Measurements from ENCODE around the gene ADORA1.

Gene ADORA1

GRCh38 chr1:203156280-203156679 lies 28.8 kb downstream of the ADORA1 start:
- FAIRE-seq = no peak

GRCh38 chr1:203158423-203158822 lies 30.9 kb downstream of the ADORA1 start:
- FAIRE-seq (no peak), DNase-seq (ENCODE audit: low spot score) (no peak)

More at GRCh38 chr1:203156280-203156679, 28.8 kb downstream of the ADORA1 start:
- no peak for DNase-seq (ENCODE audit: low spot score)

GRCh38 chr1:203158960-203159665 lies 31.6 kb downstream of the ADORA1 start:
- FAIRE-seq (no peak), DNase-seq (ENCODE audit: low spot score) (no peak)

- no peak for DNase-seq (ENCODE audit: low spot score)
- FAIRE-seq = no peak
Observed at GRCh38 chr1:203159844-203160243, 32.3 kb downstream of the ADORA1 start.

- FAIRE-seq = no peak
- DNase-seq (ENCODE audit: low spot score) = no peak
Observed at GRCh38 chr1:203161175-203161574, 33.6 kb downstream of the ADORA1 start.

- FAIRE-seq (no peak), DNase-seq (ENCODE audit: low spot score) (no peak)
Observed at GRCh38 chr1:203161703-203162102, 34.2 kb downstream of the ADORA1 start.

GRCh38 chr1:203162403-203162802 lies 34.9 kb downstream of the ADORA1 start:
- DNase-seq (ENCODE audit: low spot score) (no peak), FAIRE-seq (no peak)

- FAIRE-seq (no peak), DNase-seq (ENCODE audit: low spot score) (no peak)
Observed at GRCh38 chr1:203163891-203164635, 36.5 kb downstream of the ADORA1 start.

GRCh38 chr1:203165101-203165799 lies 37.7 kb downstream of the ADORA1 start:
- FAIRE-seq = no peak

GRCh38 chr1:203165800-203166161 lies 38.3 kb downstream of the ADORA1 start:
- FAIRE-seq (no peak), DNase-seq (ENCODE audit: low spot score) (no peak)

More at GRCh38 chr1:203165101-203165799, 37.7 kb downstream of the ADORA1 start:
- DNase-seq (ENCODE audit: low spot score) = no peak

- no peak for FAIRE-seq
- no peak for DNase-seq (ENCODE audit: low spot score)
Observed at GRCh38 chr1:203166192-203166940, 38.8 kb downstream of the ADORA1 start.

GRCh38 chr1:203167026-203167912 lies 39.7 kb downstream of the ADORA1 start:
- FAIRE-seq (no peak), DNase-seq (ENCODE audit: low spot score) (peak; percentile 3)

- DNase-seq (ENCODE audit: low spot score) = no peak
- FAIRE-seq = no peak
Observed at GRCh38 chr1:203167913-203168200, 40.3 kb downstream of the ADORA1 start.

GRCh38 chr1:203168256-203168786 lies 40.8 kb downstream of the ADORA1 start:
- FAIRE-seq = no peak
- no peak for DNase-seq (ENCODE audit: low spot score)

GRCh38 chr1:203168991-203169390 lies 41.5 kb downstream of the ADORA1 start:
- DNase-seq (ENCODE audit: low spot score) = no peak
- FAIRE-seq = no peak

- DNase-seq (ENCODE audit: low spot score) = no peak
- no peak for FAIRE-seq
Observed at GRCh38 chr1:203169770-203170520, 42.4 kb downstream of the ADORA1 start.

- peak; percentile 41 for DNase-seq (ENCODE audit: low spot score)
- no peak for FAIRE-seq
Observed at GRCh38 chr1:203170625-203171330, 43.3 kb downstream of the ADORA1 start.

- FAIRE-seq = no peak
- DNase-seq (ENCODE audit: low spot score) = no peak
Observed at GRCh38 chr1:203171341-203172183, 44.0 kb downstream of the ADORA1 start.

Data from RCC 7860 (cell line).